A673 (cell line): ENCODE measurements around the gene TXNRD1. TPM values are rescaled to one million over a fixed set of nuclear protein-coding genes. Genes with fewer than 3 reads are reported as not detected.

ENCODE experiments used
- BruUV-seq: library from RNA; stranded (reverse); fragments of 400-500 nt; replicated peaks from 2 replicates; lab custom pipeline; 2021; lab: Mats Ljungman, UMichigan
- CTCF ChIA-PET: fragments of 300-600 bp; sonication (Branson Sonifier 250); formaldehyde crosslinking; loops from one replicate; lab custom pipeline; 2022; ENCODE audit warnings: antibody characterized with exemption; lab: Charles Lee
- POLR2A ChIA-PET: fragments of 300-600 bp; sonication (Branson Sonifier 250); formaldehyde crosslinking; loops from one replicate; lab custom pipeline; 2022; ENCODE audit warnings: antibody characterized with exemption; ENCODE audit not compliant: low non-redundant PET; lab: Charles Lee
- DNase-seq: peaks from one replicate; pipeline ENCODE4 v3.0.0-alpha.2; 2015; ENCODE audit warnings: low spot score
- H3K27ac ChIP-seq: fragments of 200-600 bp; sonication (generic); 2 replicates; pipeline ENCODE4 v1.5.1; 2016; ENCODE audit warnings: mixed run types, low read depth, mild to moderate bottlenecking, mixed read lengths, antibody characterized with exemption, low read length; ENCODE audit not compliant: poor library complexity, severe bottlenecking
- H3K27me3 ChIP-seq: fragments of 200-600 bp; sonication (generic); replicated peaks from 2 replicates; pipeline ENCODE4 v1.6.1; 2017; ENCODE audit warnings: mixed run types, low read depth, mild to moderate bottlenecking, mixed read lengths, antibody characterized with exemption, low read length; ENCODE audit not compliant: insufficient read depth, poor library complexity
- H3K36me3 ChIP-seq: fragments of 200-600 bp; sonication (generic); 2 replicates; pipeline ENCODE4 v1.6.1; 2016; ENCODE audit warnings: mixed run types, mild to moderate bottlenecking, mixed read lengths, antibody characterized with exemption, low read length; ENCODE audit not compliant: insufficient read depth, poor library complexity, severe bottlenecking
- H3K4me1 ChIP-seq: fragments of 200-600 bp; sonication (generic); 2 replicates; pipeline ENCODE4 v1.6.1; 2017; ENCODE audit warnings: mixed run types, mild to moderate bottlenecking, mixed read lengths, antibody characterized with exemption, low read length; ENCODE audit not compliant: insufficient read depth, poor library complexity, severe bottlenecking
- H3K4me3 ChIP-seq: fragments of 200-600 bp; sonication (generic); 2 replicates; pipeline ENCODE4 v1.5.1; 2016; ENCODE audit warnings: low read depth, mixed run types, mild to moderate bottlenecking, mixed read lengths, low read length; ENCODE audit not compliant: poor library complexity, severe bottlenecking
- H3K9me3 ChIP-seq: fragments of 200-600 bp; sonication (generic); 2 replicates; pipeline ENCODE4 v1.6.1; 2016; ENCODE audit warnings: mixed run types, low read depth, mild to moderate bottlenecking, mixed read lengths, antibody characterized with exemption, low read length; ENCODE audit not compliant: poor library complexity, severe bottlenecking
- CTCF ChIP-seq: fragments of 300-800, 200-600 bp; sonication (generic); conservative IDR thresholded peaks from 2 replicates; pipeline ENCODE4 v1.5.1; 2017; ENCODE audit warnings: low read depth, mild to moderate bottlenecking, antibody characterized with exemption, low read length, moderate library complexity, mixed read lengths
- EZH2 ChIP-seq: fragments of 200-600 bp; sonication (generic); IDR thresholded peaks from 2 replicates; pipeline ENCODE4 v1.6.1; 2017; ENCODE audit warnings: borderline replicate concordance, low read depth, mild to moderate bottlenecking, mixed read lengths, antibody characterized with exemption, low read length; ENCODE audit not compliant: poor library complexity, severe bottlenecking
- intact Hi-C: fragments of 100-400 bp; cut with micrococcal nuclease; formaldehyde crosslinking; loops from one replicate; pipeline ENCODE4 v1.10.0; 2022; ENCODE audit not compliant: unreplicated experiment
- total RNA-seq: library from RNA; stranded (reverse); gene quantifications from 2 replicates; pipeline ENCODE4 v1.2.3, GENCODE V29; 2021

TXNRD1 gene
- total RNA-seq, 1 experiment from 2014 or later, result 226 TPM

GRCh38 chr12:104339663-104340062 is 124.1 kb downstream of the TXNRD1 start:
- no TSS peak for BruUV-seq
- Histone ChIP-seq H3K36me3 (peaks cover 78% of the 10 kb centered on the region), H3K27ac (no peak overlapping the region), H3K4me3 (no peak overlapping the region), H3K9me3 (no peaks in the 10 kb centered on the region), H3K27me3 (no peaks in the 10 kb centered on the region), H3K4me1 (no peaks in the 10 kb centered on the region)
- TF ChIP-seq EZH2, result no peak
- 0 out of 2 replicates have a peak, but pooled peaks have one; percentile 13 for TF ChIP-seq CTCF
- DNase-seq, result no peak
- ChIA-PET CTCF (no interaction called here), POLR2A (no interaction called here)
- intact Hi-C loops, result no loop called here

- H3K27ac ChIP-seq, result no peak overlapping the region
- peaks cover 78% of the 10 kb centered on the region for H3K36me3 ChIP-seq
- TF ChIP-seq EZH2 (no peak), CTCF (no peak)
- DNase-seq, result no peak
- CTCF ChIA-PET, result no interaction called here
- H3K4me1 ChIP-seq, result no peaks in the 10 kb centered on the region
- POLR2A ChIA-PET, result no interaction called here
- H3K27me3 ChIP-seq, result no peaks in the 10 kb centered on the region
- no TSS peak for BruUV-seq
- no peaks in the 10 kb centered on the region for H3K9me3 ChIP-seq
- no peak overlapping the region for H3K4me3 ChIP-seq
- intact Hi-C loops, result no loop called here
Observed at GRCh38 chr12:104340177-104340576, 124.6 kb downstream of the TXNRD1 start.

DNA sequence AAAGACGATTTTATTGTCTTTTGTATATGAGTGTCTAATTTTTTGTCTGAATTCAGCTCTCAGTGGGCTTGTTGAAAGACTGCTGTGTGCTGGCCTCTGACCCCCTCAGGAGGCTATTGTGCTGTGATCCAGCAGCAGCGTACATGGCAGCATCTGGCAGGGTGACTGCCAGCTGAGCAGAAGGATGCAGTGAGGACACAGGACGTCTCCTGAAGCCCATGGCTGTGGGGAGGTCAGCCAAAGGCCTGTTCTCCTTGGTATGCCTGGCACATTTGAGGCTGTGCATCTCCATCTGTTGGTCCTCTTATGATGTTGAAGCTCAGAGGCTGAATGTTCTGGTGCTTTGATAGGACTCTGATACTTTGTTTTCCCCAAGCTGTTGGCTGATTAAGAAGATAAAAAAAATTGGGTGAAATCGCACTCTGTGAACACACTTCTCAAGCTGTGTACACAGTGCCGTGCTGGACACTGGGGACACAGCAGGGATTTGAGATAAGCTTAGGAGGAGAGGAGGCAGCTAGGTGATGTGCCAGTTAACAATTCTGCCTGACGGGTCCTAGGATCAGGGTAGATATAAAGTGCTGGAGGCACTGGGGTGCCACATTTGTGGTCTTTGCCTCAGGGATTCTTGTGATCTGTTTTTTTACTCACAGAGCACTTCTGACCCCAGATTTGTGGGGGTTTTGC is 125.5 kb downstream of the TXNRD1 start:
- DNase-seq, result no peak
- no peak overlapping the region for H3K4me3 ChIP-seq
- intact Hi-C loops, result no loop called here
- peaks cover 78% of the 10 kb centered on the region for H3K36me3 ChIP-seq
- H3K9me3 ChIP-seq, result no peaks in the 10 kb centered on the region
- no TSS peak for BruUV-seq
- ChIA-PET CTCF (no interaction called here), POLR2A (no interaction called here)
- H3K27ac ChIP-seq, result no peak overlapping the region
- no peaks in the 10 kb centered on the region for H3K27me3 ChIP-seq
- TF ChIP-seq EZH2, result no peak
- no peak for TF ChIP-seq CTCF
- H3K4me1 ChIP-seq, result no peaks in the 10 kb centered on the region
